HL-60/S4 treated with phorbol 12-myristate 13-acetate at 8.2 ng/mL for 4 days and 3 days (cell line): Measurements from ENCODE around the gene ITPRIPL2.

Experiments
- in situ Hi-C: fragments of 300-500 bp; cut with MboI; formaldehyde crosslinking; loops from 2 replicates; pipeline ENCODE4 v1.15.0; 2022; ENCODE audit warnings: low sequenced_read_pairs

Gene ITPRIPL2

GRCh38 chr16:19092653-19093410, 20.9 kb upstream of the ITPRIPL2 start:
- in situ Hi-C loops: loop anchor here (10.0 to 25.0 kb wide), 2 partner anchors 92 to 419 kb away; partner anchors contain the start of genes CCP110 and GDE1

GRCh38 chr16:19093631-19094541, 19.9 kb upstream of the ITPRIPL2 start:
- in situ Hi-C loops: loop anchor here (10.0 to 25.0 kb wide), 2 partner anchors 91 to 418 kb away; partner anchors contain the start of genes CCP110 and GDE1

GRCh38 chr16:19094542-19095365, 19.0 kb upstream of the ITPRIPL2 start:
- in situ Hi-C loops: loop anchor here (10.0 to 25.0 kb wide), 2 partner anchors 90 to 418 kb away; partner anchors contain the start of genes CCP110 and GDE1

- in situ Hi-C loops: loop anchor here (10.0 to 25.0 kb wide), 2 partner anchors 89 to 417 kb away; partner anchors contain the start of genes CCP110 and GDE1
Measured at GRCh38 chr16:19095654-19096053, 18.1 kb upstream of the ITPRIPL2 start.

- in situ Hi-C loops: loop anchor here (10.0 to 25.0 kb wide), 2 partner anchors 87 to 414 kb away; partner anchors contain the start of genes CCP110 and GDE1
Measured at GRCh38 chr16:19098173-19098572, 15.6 kb upstream of the ITPRIPL2 start.

GRCh38 chr16:19102187-19102872, 11.4 kb upstream of the ITPRIPL2 start:
- in situ Hi-C loops: no loop called here

GRCh38 chr16:19104607-19105006, 9.2 kb upstream of the ITPRIPL2 start:
- in situ Hi-C loops: no loop called here

- in situ Hi-C loops: no loop called here
Measured at GRCh38 chr16:19105131-19105530, 8.6 kb upstream of the ITPRIPL2 start.

GRCh38 chr16:19105891-19106624, 7.7 kb upstream of the ITPRIPL2 start:
- in situ Hi-C loops: no loop called here

- in situ Hi-C loops: no loop called here
Measured at GRCh38 chr16:19106625-19107020, 7.1 kb upstream of the ITPRIPL2 start.

GRCh38 chr16:19108409-19109287, 5.1 kb upstream of the ITPRIPL2 start:
- in situ Hi-C loops: no loop called here

- in situ Hi-C loops: no loop called here
Measured at GRCh38 chr16:19109288-19109664, 4.5 kb upstream of the ITPRIPL2 start.

- in situ Hi-C loops: no loop called here
Measured at GRCh38 chr16:19110537-19111360, 3.0 kb upstream of the ITPRIPL2 start.

- in situ Hi-C loops: no loop called here
Measured at GRCh38 chr16:19112099-19112407, 1.7 kb upstream of the ITPRIPL2 start.

GRCh38 chr16:19114359-19115147, 789 bp downstream of the ITPRIPL2 start:
- in situ Hi-C loops: no loop called here

GRCh38 chr16:19115148-19116021, 1.6 kb downstream of the ITPRIPL2 start:
- in situ Hi-C loops: no loop called here
